Measurements from ENCODE around the gene FAM25G.

DNA sequence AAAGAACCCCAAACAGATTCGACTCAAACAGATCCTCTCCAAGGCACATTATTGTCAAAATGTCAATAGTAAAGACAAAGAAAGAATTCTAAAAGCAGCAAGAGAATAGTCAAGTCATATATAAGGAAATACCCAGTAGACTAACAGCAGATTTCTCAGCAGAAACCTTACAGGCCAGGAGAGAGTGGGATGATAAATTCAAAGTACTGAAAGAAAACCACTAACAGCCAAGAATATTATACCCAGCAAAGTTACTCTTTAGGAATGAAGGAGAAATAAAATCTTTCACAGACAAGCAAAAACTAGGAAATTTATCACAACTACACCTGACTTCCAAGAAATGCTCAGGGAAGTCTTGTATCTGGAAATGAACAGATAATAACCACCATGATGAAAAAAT, 45.8 kb downstream of the FAM25G start:
- TF ChIP-seq EZH2 (IDR thresholded peaks at IDR 0.05; ENCODE audit: borderline replicate concordance, low read depth, low read length, severe bottlenecking) (no peak), POLR2AphosphoS5 (IDR thresholded peaks at IDR 0.05; ENCODE audit: insufficient read depth, low read depth, low read length) (no peak), POLR2A (IDR thresholded peaks at IDR 0.05; ENCODE audit: low read depth, low read length) (no peak), FOS (IDR thresholded peaks at IDR 0.05; ENCODE audit: borderline replicate concordance, insufficient read depth, low read length) (no peak)
- TF ChIP-seq, protein P1, sequence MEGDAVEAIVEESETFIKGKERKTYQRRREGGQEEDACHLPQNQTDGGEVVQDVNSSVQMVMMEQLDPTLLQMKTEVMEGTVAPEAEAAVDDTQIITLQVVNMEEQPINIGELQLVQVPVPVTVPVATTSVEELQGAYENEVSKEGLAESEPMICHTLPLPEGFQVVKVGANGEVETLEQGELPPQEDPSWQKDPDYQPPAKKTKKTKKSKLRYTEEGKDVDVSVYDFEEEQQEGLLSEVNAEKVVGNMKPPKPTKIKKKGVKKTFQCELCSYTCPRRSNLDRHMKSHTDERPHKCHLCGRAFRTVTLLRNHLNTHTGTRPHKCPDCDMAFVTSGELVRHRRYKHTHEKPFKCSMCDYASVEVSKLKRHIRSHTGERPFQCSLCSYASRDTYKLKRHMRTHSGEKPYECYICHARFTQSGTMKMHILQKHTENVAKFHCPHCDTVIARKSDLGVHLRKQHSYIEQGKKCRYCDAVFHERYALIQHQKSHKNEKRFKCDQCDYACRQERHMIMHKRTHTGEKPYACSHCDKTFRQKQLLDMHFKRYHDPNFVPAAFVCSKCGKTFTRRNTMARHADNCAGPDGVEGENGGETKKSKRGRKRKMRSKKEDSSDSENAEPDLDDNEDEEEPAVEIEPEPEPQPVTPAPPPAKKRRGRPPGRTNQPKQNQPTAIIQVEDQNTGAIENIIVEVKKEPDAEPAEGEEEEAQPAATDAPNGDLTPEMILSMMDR (IDR thresholded peaks at IDR 0.05; ENCODE audit: extremely low read depth in 1 of 2, insufficient read depth in 1 of 2, low read depth in 1 of 2, low read length in 2 of 2), result no peak
